Right atrium auricular region (tissue), 2 donors: ENCODE measurements around the gene MRPS25. TPM values are rescaled to one million over a fixed set of nuclear protein-coding genes. Genes with fewer than 3 reads are reported as not detected.

ENCODE experiments used
- DNase-seq: peaks from one replicate; pipeline ENCODE4 v3.0.0-alpha.2; 2019; ENCODE audit warnings: low spot score
- H3K27ac ChIP-seq, 2 donors: fragments of 200-600 bp; sonication (generic); 1 replicate in 1 of 2; 2 replicates in 1 of 2; pipeline ENCODE4 v1.5.1; 2016 to 2019
- H3K27me3 ChIP-seq, 2 donors: fragments of 200-600 bp; sonication (generic); one replicate each; pipeline versions ENCODE4 v1.5.1 to v1.6.0; 2017 to 2019
- H3K36me3 ChIP-seq: fragments of 200-600 bp; sonication (generic); one replicate; pipeline ENCODE4 v1.5.1; 2016
- H3K4me1 ChIP-seq, 2 donors: fragments of 200-600 bp; sonication (generic); one replicate each; pipeline versions ENCODE4 v1.5.1 to v1.6.0; 2017 to 2019
- H3K4me3 ChIP-seq, 2 donors: fragments of 200-600 bp; sonication (generic); 1 replicate in 1 of 2; 2 replicates in 1 of 2; pipeline ENCODE4 v1.5.1; 2017 to 2019; ENCODE audit warnings: mild to moderate bottlenecking in 1 of 2, moderate library complexity in 1 of 2
- H3K9me3 ChIP-seq, 2 donors: fragments of 200-600 bp; sonication (generic); one replicate each; pipeline ENCODE4 v1.5.1; 2019
- CTCF ChIP-seq, 2 donors: fragments of 200-600 bp; sonication (generic); IDR thresholded peaks; one replicate each; pipeline ENCODE4 v1.5.1; 2019; ENCODE audit warnings: antibody characterized with exemption in 2 of 2
- total RNA-seq, 2 donors: library from RNA; depleted of rRNA; stranded (reverse); fragments of >200 nt; gene quantifications; one replicate each; pipeline ENCODE4 v1.1.0, GENCODE V29; 2016

The MRPS25 gene
- total RNA-seq, 2 donors from 2014 or later, result 29.2 to 121 TPM

- H3K27ac ChIP-seq, result no peak overlapping the region
- H3K4me3 ChIP-seq, result no peak overlapping the region
- H3K4me1 ChIP-seq, result no peaks in the 10 kb centered on the region
- no peaks in the 10 kb centered on the region for H3K27me3 ChIP-seq
- peaks cover 67% of the 10 kb centered on the region for H3K36me3 ChIP-seq
- no peak for DNase-seq
- H3K9me3 ChIP-seq, result no peaks in the 10 kb centered on the region
- peak in 1 of 2 donors; percentile 56 for TF ChIP-seq CTCF (IDR thresholded peaks at IDR 0.05)
These were observed 13.6 kb downstream of the MRPS25 start for GRCh38 chr3:15051531-15051930.

- no peaks in the 10 kb centered on the region for H3K27me3 ChIP-seq
- H3K4me3 ChIP-seq, result no peak overlapping the region
- peaks cover 74% of the 10 kb centered on the region for H3K36me3 ChIP-seq
These were observed 14.6 kb downstream of the MRPS25 start for GRCh38 chr3:15050405-15051092.

GRCh38 chr3:15049584-15049983 is 15.5 kb downstream of the MRPS25 start:
- no peaks in the 10 kb centered on the region for H3K27me3 ChIP-seq
- TF ChIP-seq CTCF (IDR thresholded peaks at IDR 0.05), result no peak
- H3K36me3 ChIP-seq, result peaks cover 84% of the 10 kb centered on the region
- no peaks in the 10 kb centered on the region for H3K9me3 ChIP-seq
- H3K4me1 ChIP-seq, result no peaks in the 10 kb centered on the region
- no peak for DNase-seq
- no peak overlapping the region for H3K4me3 ChIP-seq
- no peak overlapping the region for H3K27ac ChIP-seq

More at GRCh38 chr3:15050405-15051092, 14.6 kb downstream of the MRPS25 start:
- Histone ChIP-seq H3K27ac (no peak overlapping the region), H3K4me1 (no peaks in the 10 kb centered on the region), H3K9me3 (no peaks in the 10 kb centered on the region)
- no peak for DNase-seq
- no peak for TF ChIP-seq CTCF (IDR thresholded peaks at IDR 0.05)

- TF ChIP-seq CTCF (IDR thresholded peaks at IDR 0.05), result no peak
- Histone ChIP-seq H3K9me3 (no peaks in the 10 kb centered on the region), H3K36me3 (peaks cover 87% of the 10 kb centered on the region), H3K4me3 (no peak overlapping the region), H3K4me1 (peaks cover 0 to 7% of the 10 kb centered on the region in 2 donors), H3K27ac (no peak overlapping the region), H3K27me3 (no peaks in the 10 kb centered on the region)
- DNase-seq, result no peak
These were observed 19.4 kb downstream of the MRPS25 start for GRCh38 chr3:15045667-15046066.

- H3K36me3 ChIP-seq, result peaks cover 79% of the 10 kb centered on the region
- H3K4me1 ChIP-seq, result peaks cover 0 to 13% of the 10 kb centered on the region in 2 donors
- H3K27ac ChIP-seq, result no peak overlapping the region
- no peaks in the 10 kb centered on the region for H3K27me3 ChIP-seq
- TF ChIP-seq CTCF (IDR thresholded peaks at IDR 0.05), result no peak
- no peaks in the 10 kb centered on the region for H3K9me3 ChIP-seq
- H3K4me3 ChIP-seq, result no peak overlapping the region
- no peak for DNase-seq
These were observed 20.8 kb downstream of the MRPS25 start for GRCh38 chr3:15044326-15044725.
